GM12878 (cell line): Measurements from ENCODE around the gene PPP1R27. TPM values are rescaled to one million over a fixed set of nuclear protein-coding genes. Genes with fewer than 3 reads are reported as not detected.
A peak's percentile ranks its signal among the peaks of the same experiment; 100 is the strongest.

Source experiments
- CEBPZ ChIP-seq: fragments of 150-350 bp; IDR thresholded peaks from 2 replicates; pipeline ENCODE4 v1.6.1; 2016; ENCODE audit warnings: low read depth, low read length
- CREB1 ChIP-seq: IDR thresholded peaks from 2 replicates; pipeline ENCODE4 v1.6.1; 2012; ENCODE audit warnings: low read depth, mild to moderate bottlenecking, inconsistent platforms
- CUX1 ChIP-seq: IDR thresholded peaks from 2 replicates; pipeline ENCODE4 v1.6.1; 2012; ENCODE audit warnings: improper control_type of control experiment, low read depth, low read length; ENCODE audit not compliant: insufficient replicate concordance
- E4F1 ChIP-seq: fragments of 450-650 bp; IDR thresholded peaks from 2 replicates; pipeline ENCODE4 v1.6.1; 2018; ENCODE audit warnings: borderline replicate concordance, mild to moderate bottlenecking; ENCODE audit not compliant: partially characterized antibody
- ETV6 ChIP-seq, 2 experiments: fragments of 450-650 bp in 1 of 2; IDR thresholded peaks in 1 of 2; conservative IDR thresholded peaks in 1 of 2; 2 replicates each; pipeline ENCODE4 v1.6.1; 2014; ENCODE audit warnings: antibody characterized with exemption in 1 of 2, borderline replicate concordance in 1 of 2, low read depth in 1 of 2, mild to moderate bottlenecking in 1 of 2, moderate library complexity in 1 of 2
- KDM1A ChIP-seq: fragments of 200-600 bp; sonication (generic); IDR thresholded peaks from 2 replicates; pipeline ENCODE4 v1.6.1; 2016; ENCODE audit warnings: borderline replicate concordance
- MTA3 ChIP-seq: IDR thresholded peaks from 2 replicates; pipeline ENCODE4 v1.6.1; 2012; ENCODE audit warnings: low read length, inconsistent platforms, borderline replicate concordance
- POLR2AphosphoS5 ChIP-seq: IDR thresholded peaks from 2 replicates; pipeline ENCODE4 v1.6.1; 2011; ENCODE audit warnings: mild to moderate bottlenecking, low read length, inconsistent platforms
- POU2F2 ChIP-seq: IDR thresholded peaks from 3 replicates; pipeline ENCODE4 v1.6.1; 2011; ENCODE audit warnings: low read depth, mild to moderate bottlenecking, low read length, borderline replicate concordance
- ZBTB11 ChIP-seq: fragments of 450-650 bp; formaldehyde crosslinking; IDR thresholded peaks from 2 replicates; pipeline ENCODE4 v1.5.0; 2022; ENCODE audit warnings: mild to moderate bottlenecking, missing genetic modification characterization
- polyA plus RNA-seq, 11 experiments: library from polyadenylated mRNA; depleted of rRNA in 4 of 11; unstranded in 6 of 11; stranded (reverse) in 5 of 11; fragments of >200 nt; fragmentation: Nextera tagmentation in 4 of 11; fragmentation: Illumina TruSeq in 1 of 11; extraction: Ambion mirVana in 4 of 11; extraction: Trizol in 1 of 11; gene quantifications; 1 replicate in 1 of 11; 2 replicates in 10 of 11; pipeline versions ENCODE4 v1.2.1 to v1.2.3, GENCODE V29; 2011 to 2016; ENCODE audit warnings: inconsistent platforms in 2 of 11, missing spikeins in 2 of 11, low read depth in 1 of 11
- total RNA-seq, 4 experiments: library from RNA; depleted of rRNA in 3 of 4; stranded (reverse); fragments of >200 nt in 3 of 4; fragmentation: Illumina TruSeq in 1 of 4; extraction: Trizol in 1 of 4; gene quantifications; 2 replicates each; pipeline versions ENCODE4 v1.2.1 to v1.2.3, GENCODE V29; 2013 to 2021

Gene PPP1R27
- total and polyA plus RNA-seq, 10 of the 15 experiments (the other 5 are each of a cell fraction or from before 2014, with no cell fraction given): 0.17 to 1.6 (median 0.49) TPM; not detected in 3

- TF ChIP-seq ETV6 (conservative IDR thresholded peaks at IDR 0.05 in 1 of 2, IDR thresholded peaks at IDR 0.05 in 1 of 2; ENCODE audit: borderline replicate concordance in 1 of 2, low read depth in 1 of 2) (no peak), KDM1A (no peak), POLR2AphosphoS5 (peak; percentile 77), CEBPZ (no peak), E4F1 (no peak), ZBTB11 (CRISPR knock-in tag) (no peak), CUX1 (peak; percentile 13), MTA3 (peak; percentile 49), CREB1 (0 out of 2 replicates have a peak, but pooled peaks have one; percentile 19), POU2F2 (peak; percentile 47; the same call in 2 of the 3 replicates)
These were observed 31.8 kb upstream of the PPP1R27 start (continued) for GRCh38 chr17:81866440-81867169.
